GM21367 (cell line): ENCODE results near the gene KCNIP3.

ENCODE experiments used
- ATAC-seq: cut with Tn5 transposase; IDR thresholded peaks from one replicate; pipeline ENCODE4 v1.9.1; 2021; ENCODE audit not compliant: unreplicated experiment

Gene KCNIP3

GRCh38 chr2:95312543-95313201, 15.5 kb downstream of the KCNIP3 start:
- ATAC-seq, result no peak

GRCh38 chr2:95313296-95314131, 16.4 kb downstream of the KCNIP3 start:
- ATAC-seq, result no peak

DNA sequence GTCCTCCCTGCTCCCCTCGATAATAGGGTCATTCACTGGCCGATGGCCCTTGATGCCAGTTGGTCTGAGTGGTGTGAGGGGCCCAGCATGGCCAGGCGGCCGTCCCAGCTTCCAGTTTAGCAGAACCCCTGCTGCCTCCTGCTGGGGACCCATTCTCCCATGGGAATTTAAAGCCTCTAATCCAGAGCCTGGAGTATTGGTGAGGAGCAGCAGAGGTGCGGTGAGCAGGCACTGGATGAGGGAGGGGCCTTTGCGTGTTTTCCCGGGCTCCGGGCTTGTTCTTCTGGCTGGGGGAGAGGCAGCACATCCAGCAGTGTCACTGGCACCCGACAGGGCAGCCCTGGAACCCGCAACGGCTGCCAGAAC, 17.4 kb downstream of the KCNIP3 start:
- ATAC-seq, result no peak

- ATAC-seq, result no peak
Measured at GRCh38 chr2:95314964-95315611, 17.9 kb downstream of the KCNIP3 start.

GRCh38 chr2:95315801-95316411, 18.8 kb downstream of the KCNIP3 start:
- no peak for ATAC-seq

- no peak for ATAC-seq
Measured at GRCh38 chr2:95316466-95317122, 19.4 kb downstream of the KCNIP3 start.

GRCh38 chr2:95317123-95317500, 20.0 kb downstream of the KCNIP3 start:
- ATAC-seq, result no peak

- ATAC-seq, result no peak
Measured at GRCh38 chr2:95317665-95318425, 20.7 kb downstream of the KCNIP3 start.

- no peak for ATAC-seq
Measured at GRCh38 chr2:95318431-95319220, 21.5 kb downstream of the KCNIP3 start.

- ATAC-seq, result no peak
Measured at GRCh38 chr2:95319481-95320343, 22.6 kb downstream of the KCNIP3 start.

DNA sequence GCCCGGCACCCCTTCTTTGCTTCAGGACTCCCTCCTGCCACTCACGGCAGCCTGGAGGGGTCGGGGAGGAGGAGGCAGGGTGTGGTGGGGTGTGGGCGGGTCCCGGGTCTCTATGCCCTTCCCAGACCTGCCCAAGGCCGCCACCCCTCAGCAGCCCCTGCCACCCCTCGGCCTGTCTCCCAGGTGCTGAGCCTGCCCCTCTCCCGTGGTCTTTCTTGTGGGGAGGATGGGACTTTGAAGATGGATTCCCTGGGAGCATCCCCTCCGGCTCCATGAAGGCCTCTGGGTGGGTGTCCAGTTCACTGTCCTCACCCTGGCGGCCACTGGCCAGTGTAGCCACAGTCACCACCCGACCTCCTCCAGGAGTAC, 23.2 kb downstream of the KCNIP3 start:
- no peak for ATAC-seq

GRCh38 chr2:95320986-95321767, 24.0 kb downstream of the KCNIP3 start:
- ATAC-seq, result no peak

GRCh38 chr2:95323347-95324155, 26.4 kb downstream of the KCNIP3 start:
- no peak for ATAC-seq

- ATAC-seq, result no peak
Measured at GRCh38 chr2:95325026-95325425, 27.9 kb downstream of the KCNIP3 start.

DNA sequence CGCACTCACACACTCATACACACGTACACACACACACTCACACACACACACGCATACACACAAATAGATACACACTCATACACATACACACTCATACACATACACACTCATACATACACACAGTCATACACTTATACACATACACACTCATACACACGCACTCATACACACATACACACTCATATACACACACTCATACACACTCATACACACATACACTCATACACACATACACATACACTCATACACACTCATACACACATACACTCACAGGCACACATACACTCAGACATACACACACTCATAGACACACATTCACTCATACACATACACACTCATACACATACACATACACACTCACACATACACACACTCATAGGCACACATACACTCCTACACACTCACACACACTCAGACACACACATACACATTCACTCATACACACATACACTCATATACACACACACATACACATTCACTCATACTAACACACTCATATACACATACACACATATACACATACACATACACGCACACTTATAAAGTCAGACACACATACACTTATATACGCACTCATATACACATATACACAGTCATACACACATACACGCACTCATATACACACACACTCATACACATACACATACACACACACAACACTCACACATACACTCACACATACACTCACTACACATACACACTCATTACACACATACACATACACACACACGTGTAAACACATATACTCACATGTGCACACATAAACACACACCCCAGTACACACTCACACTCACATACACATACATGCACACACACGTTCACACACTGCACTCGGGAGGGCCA, 28.7 kb downstream of the KCNIP3 start:
- ATAC-seq, result no peak

DNA sequence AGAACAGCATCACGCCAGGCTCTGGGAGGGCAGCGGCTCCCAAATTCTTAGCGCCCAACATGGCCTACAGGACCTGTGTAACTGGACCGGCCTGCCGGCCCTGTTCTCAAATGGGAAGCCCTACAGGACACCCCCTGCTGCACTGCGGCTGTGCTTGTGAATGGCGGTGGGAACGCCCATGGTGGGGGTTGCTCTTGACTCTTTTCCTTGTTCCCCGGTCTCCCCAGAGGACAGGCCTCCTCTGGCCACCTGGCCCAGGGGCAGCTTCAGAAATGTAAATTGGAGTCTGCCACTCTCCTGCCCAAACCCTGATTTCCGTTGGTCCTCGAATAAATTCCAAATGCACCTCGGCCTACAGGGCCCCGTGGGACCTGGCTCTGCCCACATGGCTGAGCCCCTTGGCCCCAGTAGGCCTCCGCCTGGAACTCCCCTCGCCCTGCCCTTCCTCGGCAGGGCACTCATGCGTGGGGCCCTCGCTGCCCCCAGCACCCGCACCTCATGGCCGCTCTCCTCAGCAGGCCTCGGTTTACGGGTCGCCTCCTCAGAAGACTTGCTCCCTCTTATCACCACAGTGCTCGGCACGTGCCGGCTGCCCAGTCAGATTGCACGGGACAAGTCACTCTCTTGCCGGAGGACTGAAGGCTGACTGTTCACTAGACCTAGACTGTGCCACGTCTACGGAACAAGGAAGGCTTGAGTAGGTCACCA, 29.4 kb downstream of the KCNIP3 start:
- ATAC-seq, result no peak
